T-helper 9 cell (primary cell): ENCODE measurements around the gene PSME2.
"Not testable (repeated sequence)": the region's sequence is repeated elsewhere in the genome, so short reads cannot be mapped to it uniquely, and the experiment has no call there.

Experiments
- DNase-seq: peaks from one replicate; pipeline ENCODE4 v3.0.0-alpha.2; 2020

PSME2 gene

GRCh38 chr14:24113379-24113800 lies 33.0 kb downstream of the PSME2 start:
- no peak for DNase-seq

- DNase-seq = no peak
These were observed 35.9 kb downstream of the PSME2 start for GRCh38 chr14:24110523-24110922.

GRCh38 chr14:24110060-24110459 lies 36.4 kb downstream of the PSME2 start:
- no peak for DNase-seq

GRCh38 chr14:24108336-24108874 lies 38.0 kb downstream of the PSME2 start:
- no peak for DNase-seq

GRCh38 chr14:24106672-24107271 lies 39.6 kb downstream of the PSME2 start:
- no peak for DNase-seq

- DNase-seq = not testable (repeated sequence)
These were observed 40.7 kb downstream of the PSME2 start for GRCh38 chr14:24105609-24106239.

- no peak for DNase-seq
These were observed 43.0 kb downstream of the PSME2 start for GRCh38 chr14:24103451-24103850.

GRCh38 chr14:24102357-24103048 lies 43.9 kb downstream of the PSME2 start:
- no peak for DNase-seq

GRCh38 chr14:24100982-24101494 lies 45.4 kb downstream of the PSME2 start:
- DNase-seq = no peak

- no peak for DNase-seq
These were observed 46.0 kb downstream of the PSME2 start for GRCh38 chr14:24100197-24100981.

- DNase-seq = no peak
These were observed 47.2 kb downstream of the PSME2 start for GRCh38 chr14:24098927-24099813.

GRCh38 chr14:24098229-24098926 lies 48.0 kb downstream of the PSME2 start:
- no peak for DNase-seq

- no peak for DNase-seq
These were observed 49.7 kb downstream of the PSME2 start for GRCh38 chr14:24096545-24097181.

- DNase-seq = no peak
These were observed 50.9 kb downstream of the PSME2 start for GRCh38 chr14:24095271-24096068.

- no peak for DNase-seq
These were observed 51.6 kb downstream of the PSME2 start for GRCh38 chr14:24094841-24095270.

- DNase-seq = peak; percentile 62
These were observed 52.2 kb downstream of the PSME2 start, which contains the start of gene PCK2 for GRCh38 chr14:24093901-24094840. TSS of gene PCK2 (plus strand) at chr14:24094311. CDS start at chr14:24094406, 95 bp downstream.
